ENCODE measurements around the gene ARMH4.
A peak's percentile ranks its signal among the peaks of the same experiment; 100 is the strongest.

The ARMH4 gene

GRCh38 chr14:58171090-58171489 lies 19.1 kb upstream of the ARMH4 start:
- Histone ChIP-seq H3K36me3 (ENCODE audit: control insufficient read depth, insufficient read depth, low read length) (no peaks in the 10 kb centered on the region), H3K4me3 (ENCODE audit: low read depth, low read length) (no peak overlapping the region), H3K9ac (ENCODE audit: low read depth, low read length) (0 out of 2 replicates have a peak overlapping the region, but pooled peaks have one; percentile 18), H3K27me3 (ENCODE audit: control insufficient read depth, insufficient read depth, low read length) (no peaks in the 10 kb centered on the region), H3K9me3 (ENCODE audit: control insufficient read depth, insufficient read depth, low read length) (no peaks in the 10 kb centered on the region), H3K27ac (ENCODE audit: low read depth, low read length) (peak overlapping the region; percentile 30), H3K4me1 (ENCODE audit: control insufficient read depth, insufficient read depth, low read length) (peaks cover 12% of the 10 kb centered on the region)

GRCh38 chr14:58167891-58168290 lies 15.9 kb upstream of the ARMH4 start:
- Histone ChIP-seq H3K9me3 (ENCODE audit: control insufficient read depth, insufficient read depth, low read length) (no peaks in the 10 kb centered on the region), H3K27ac (ENCODE audit: low read depth, low read length) (no peak overlapping the region), H3K27me3 (ENCODE audit: control insufficient read depth, insufficient read depth, low read length) (no peaks in the 10 kb centered on the region), H3K9ac (ENCODE audit: low read depth, low read length) (no peak overlapping the region), H3K4me3 (ENCODE audit: low read depth, low read length) (no peak overlapping the region), H3K4me1 (ENCODE audit: control insufficient read depth, insufficient read depth, low read length) (peaks cover 12% of the 10 kb centered on the region), H3K36me3 (ENCODE audit: control insufficient read depth, insufficient read depth, low read length) (no peaks in the 10 kb centered on the region)

- Histone ChIP-seq H3K4me1 (ENCODE audit: control insufficient read depth, insufficient read depth, low read length) (peaks cover 12% of the 10 kb centered on the region), H3K36me3 (ENCODE audit: control insufficient read depth, insufficient read depth, low read length) (no peaks in the 10 kb centered on the region), H3K27me3 (ENCODE audit: control insufficient read depth, insufficient read depth, low read length) (no peaks in the 10 kb centered on the region), H3K4me3 (ENCODE audit: low read depth, low read length) (no peak overlapping the region), H3K27ac (ENCODE audit: low read depth, low read length) (no peak overlapping the region), H3K9me3 (ENCODE audit: control insufficient read depth, insufficient read depth, low read length) (no peaks in the 10 kb centered on the region), H3K9ac (ENCODE audit: low read depth, low read length) (no peak overlapping the region)
These were observed 15.0 kb upstream of the ARMH4 start for GRCh38 chr14:58167057-58167456.

GRCh38 chr14:58166005-58166983 lies 14.3 kb upstream of the ARMH4 start:
- peaks cover 10% of the 10 kb centered on the region for H3K4me1 ChIP-seq (ENCODE audit: control insufficient read depth, insufficient read depth, low read length)
- no peaks in the 10 kb centered on the region for H3K36me3 ChIP-seq (ENCODE audit: control insufficient read depth, insufficient read depth, low read length)
- H3K27me3 ChIP-seq (ENCODE audit: control insufficient read depth, insufficient read depth, low read length) = no peaks in the 10 kb centered on the region
- H3K9ac ChIP-seq (ENCODE audit: low read depth, low read length) = no peak overlapping the region
- H3K27ac ChIP-seq (ENCODE audit: low read depth, low read length) = no peak overlapping the region
- H3K9me3 ChIP-seq (ENCODE audit: control insufficient read depth, insufficient read depth, low read length) = no peaks in the 10 kb centered on the region
- H3K4me3 ChIP-seq (ENCODE audit: low read depth, low read length) = no peak overlapping the region

- H3K27ac ChIP-seq (ENCODE audit: low read depth, low read length) = no peak overlapping the region
- H3K9me3 ChIP-seq (ENCODE audit: control insufficient read depth, insufficient read depth, low read length) = no peaks in the 10 kb centered on the region
- H3K4me3 ChIP-seq (ENCODE audit: low read depth, low read length) = no peak overlapping the region
- no peaks in the 10 kb centered on the region for H3K36me3 ChIP-seq (ENCODE audit: control insufficient read depth, insufficient read depth, low read length)
- no peaks in the 10 kb centered on the region for H3K27me3 ChIP-seq (ENCODE audit: control insufficient read depth, insufficient read depth, low read length)
- H3K4me1 ChIP-seq (ENCODE audit: control insufficient read depth, insufficient read depth, low read length) = no peaks in the 10 kb centered on the region
- H3K9ac ChIP-seq (ENCODE audit: low read depth, low read length) = no peak overlapping the region
These were observed 8.5 kb upstream of the ARMH4 start for GRCh38 chr14:58160561-58160960.

- peak overlapping the region; percentile 27 for H3K27ac ChIP-seq (ENCODE audit: low read depth, low read length)
- H3K27me3 ChIP-seq (ENCODE audit: control insufficient read depth, insufficient read depth, low read length) = peaks cover 38% of the 10 kb centered on the region
- peak overlapping the region; percentile 74 for H3K4me3 ChIP-seq (ENCODE audit: low read depth, low read length)
- H3K9ac ChIP-seq (ENCODE audit: low read depth, low read length) = peak overlapping the region; percentile 58; the same call in 1 of the 2 replicates
- H3K36me3 ChIP-seq (ENCODE audit: control insufficient read depth, insufficient read depth, low read length) = no peaks in the 10 kb centered on the region
- no peaks in the 10 kb centered on the region for H3K9me3 ChIP-seq (ENCODE audit: control insufficient read depth, insufficient read depth, low read length)
- H3K4me1 ChIP-seq (ENCODE audit: control insufficient read depth, insufficient read depth, low read length) = peaks cover 39% of the 10 kb centered on the region
These were observed 640 bp downstream of the ARMH4 start for GRCh38 chr14:58151133-58152013.

DNA sequence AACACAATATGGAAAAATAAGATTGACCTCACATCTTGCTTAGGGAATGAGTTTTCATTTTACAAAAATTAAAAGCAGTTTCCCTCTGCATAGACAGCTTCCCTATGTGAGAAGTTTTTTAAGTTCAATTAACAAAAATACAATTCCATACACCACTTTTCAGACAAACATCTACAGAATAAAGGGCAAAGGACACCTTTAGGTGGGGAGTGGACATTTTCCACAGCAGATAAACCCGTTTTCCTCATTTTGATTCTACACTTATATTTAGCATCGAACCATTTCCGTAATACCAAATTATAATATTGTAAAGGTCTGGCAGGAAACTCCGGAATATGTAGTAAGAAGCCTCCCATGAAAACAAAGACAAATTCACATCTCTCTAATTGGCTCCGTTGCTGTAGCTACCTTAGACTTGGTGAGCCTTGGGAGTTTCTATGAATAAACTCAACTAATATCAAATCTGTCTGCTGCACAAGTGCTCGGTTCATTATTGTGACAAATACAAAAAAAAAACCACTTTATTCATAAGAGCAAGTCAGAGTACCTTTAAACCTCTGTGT lies 1.7 kb downstream of the ARMH4 start:
- no peaks in the 10 kb centered on the region for H3K36me3 ChIP-seq (ENCODE audit: control insufficient read depth, insufficient read depth, low read length)
- H3K9ac ChIP-seq (ENCODE audit: low read depth, low read length) = no peak overlapping the region
- no peaks in the 10 kb centered on the region for H3K9me3 ChIP-seq (ENCODE audit: control insufficient read depth, insufficient read depth, low read length)
- H3K27me3 ChIP-seq (ENCODE audit: control insufficient read depth, insufficient read depth, low read length) = peaks cover 38% of the 10 kb centered on the region
- peak overlapping the region; percentile 74 for H3K4me3 ChIP-seq (ENCODE audit: low read depth, low read length)
- no peak overlapping the region for H3K27ac ChIP-seq (ENCODE audit: low read depth, low read length)
- peaks cover 39% of the 10 kb centered on the region for H3K4me1 ChIP-seq (ENCODE audit: control insufficient read depth, insufficient read depth, low read length)

DNA sequence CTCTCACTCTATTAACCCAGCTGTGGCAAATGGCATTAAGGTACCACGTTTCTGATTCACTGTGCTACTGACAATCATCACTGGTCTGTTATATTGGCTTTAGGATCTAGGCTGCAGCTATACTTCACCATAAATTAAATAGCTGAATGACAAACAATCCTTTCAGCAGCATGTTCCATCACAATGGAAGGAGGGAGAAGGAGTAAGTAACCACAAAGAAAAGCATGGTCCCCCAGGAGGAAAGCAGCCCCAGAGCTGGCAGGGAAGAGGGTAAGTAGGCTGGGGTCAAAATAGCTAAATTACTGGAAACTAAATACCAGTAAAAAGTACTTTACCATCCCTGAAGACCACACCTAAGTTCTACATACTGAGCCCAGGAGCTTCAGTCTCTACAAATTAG lies 2.8 kb downstream of the ARMH4 start:
- no peaks in the 10 kb centered on the region for H3K36me3 ChIP-seq (ENCODE audit: control insufficient read depth, insufficient read depth, low read length)
- H3K27me3 ChIP-seq (ENCODE audit: control insufficient read depth, insufficient read depth, low read length) = peaks cover 38% of the 10 kb centered on the region
- H3K27ac ChIP-seq (ENCODE audit: low read depth, low read length) = peak overlapping the region; percentile 67
- H3K9ac ChIP-seq (ENCODE audit: low read depth, low read length) = no peak overlapping the region
- peak overlapping the region; percentile 27 for H3K4me3 ChIP-seq (ENCODE audit: low read depth, low read length)
- H3K4me1 ChIP-seq (ENCODE audit: control insufficient read depth, insufficient read depth, low read length) = peaks cover 39% of the 10 kb centered on the region
- H3K9me3 ChIP-seq (ENCODE audit: control insufficient read depth, insufficient read depth, low read length) = no peaks in the 10 kb centered on the region

- Histone ChIP-seq H3K27me3 (ENCODE audit: control insufficient read depth, insufficient read depth, low read length) (peaks cover 22% of the 10 kb centered on the region), H3K9ac (ENCODE audit: low read depth, low read length) (no peak overlapping the region), H3K36me3 (ENCODE audit: control insufficient read depth, insufficient read depth, low read length) (no peaks in the 10 kb centered on the region), H3K27ac (ENCODE audit: low read depth, low read length) (no peak overlapping the region), H3K4me3 (ENCODE audit: low read depth, low read length) (no peak overlapping the region), H3K9me3 (ENCODE audit: control insufficient read depth, insufficient read depth, low read length) (no peaks in the 10 kb centered on the region), H3K4me1 (ENCODE audit: control insufficient read depth, insufficient read depth, low read length) (peaks cover 31% of the 10 kb centered on the region)
These were observed 5.6 kb downstream of the ARMH4 start for GRCh38 chr14:58146399-58146798.

GRCh38 chr14:58145936-58146335 lies 6.1 kb downstream of the ARMH4 start:
- Histone ChIP-seq H3K9me3 (ENCODE audit: control insufficient read depth, insufficient read depth, low read length) (no peaks in the 10 kb centered on the region), H3K27ac (ENCODE audit: low read depth, low read length) (no peak overlapping the region)

More at GRCh38 chr14:58145936-58146335, 6.1 kb downstream of the ARMH4 start:
- peaks cover 17% of the 10 kb centered on the region for H3K27me3 ChIP-seq (ENCODE audit: control insufficient read depth, insufficient read depth, low read length)
- H3K4me1 ChIP-seq (ENCODE audit: control insufficient read depth, insufficient read depth, low read length) = peaks cover 28% of the 10 kb centered on the region
- no peaks in the 10 kb centered on the region for H3K36me3 ChIP-seq (ENCODE audit: control insufficient read depth, insufficient read depth, low read length)
- no peak overlapping the region for H3K9ac ChIP-seq (ENCODE audit: low read depth, low read length)
- H3K4me3 ChIP-seq (ENCODE audit: low read depth, low read length) = no peak overlapping the region
